Measurements from ENCODE around the gene HLA-DOB.

DNA sequence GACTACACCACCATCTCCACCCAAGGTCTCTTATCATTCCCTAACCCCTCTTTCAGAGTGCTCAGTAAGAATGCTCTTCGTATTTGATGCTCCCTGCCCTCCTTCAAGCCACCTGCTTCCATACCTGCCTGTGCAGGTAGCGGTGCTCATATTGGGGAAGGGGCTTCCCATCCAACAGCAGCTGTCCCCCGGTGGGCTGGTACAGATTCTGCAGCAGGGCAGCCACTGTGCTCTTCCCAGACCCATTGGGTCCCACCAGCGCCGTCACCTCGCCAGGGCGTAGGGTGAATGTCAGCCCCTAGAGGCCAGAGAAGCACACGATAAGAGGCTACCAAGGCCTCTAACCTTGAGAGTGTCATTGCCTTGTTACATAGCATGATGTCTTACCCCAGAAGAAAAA is 31.0 kb upstream of the HLA-DOB start:
- TF ChIP-seq MAX (IDR thresholded peaks at IDR 0.05) = no peak
- TF ChIP-seq RAD21 (IDR thresholded peaks at IDR 0.05; ENCODE audit: low read depth) = no peak
